Measurements from ENCODE around the gene TLCD3B. TPM values are rescaled to one million over a fixed set of nuclear protein-coding genes. Genes with fewer than 3 reads are reported as not detected.

TLCD3B gene
- total and polyA plus RNA-seq, 4 donors, result 0.03 to 0.43 TPM; not detected in 2

DNA sequence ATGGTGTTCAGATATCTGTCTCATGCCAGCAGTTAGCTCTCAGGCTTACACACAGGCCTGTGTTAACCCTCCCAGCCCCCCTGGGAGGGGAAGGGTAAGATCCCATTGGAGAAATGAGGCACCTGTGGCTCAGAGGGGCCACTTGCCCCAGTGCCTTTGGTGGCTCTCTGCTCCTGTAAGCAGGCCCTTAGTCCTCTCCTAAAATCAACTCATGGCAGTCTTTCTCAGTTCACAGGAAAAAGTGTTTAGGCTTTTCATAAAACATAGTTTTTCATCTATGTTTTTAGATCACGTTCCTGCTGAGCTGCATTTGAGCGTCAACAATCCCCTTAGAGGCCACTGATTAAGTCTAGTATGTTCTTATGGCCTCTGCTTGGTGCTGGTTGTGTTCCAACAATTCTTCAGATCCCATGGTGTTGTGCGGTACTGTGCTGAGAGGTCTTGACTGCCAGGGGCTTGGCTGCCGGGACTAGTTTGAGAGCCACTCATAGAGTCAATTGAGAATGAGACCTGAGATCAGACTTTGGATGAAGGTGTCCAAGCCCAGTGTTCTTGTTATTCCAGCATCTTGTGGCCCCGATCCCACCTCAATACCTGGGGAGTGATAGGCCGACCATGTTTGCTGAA lies 46.8 kb downstream of the TLCD3B start:
- WGBS, 2 donors, result 71 to 91% methylated on average over 6 of the region's 6 CpGs
- Histone ChIP-seq H3K27me3 (ENCODE audit: control insufficient read depth in 3 of 3, insufficient read depth in 3 of 3, low read length in 2 of 3) (no peaks in the 10 kb centered on the region), H3K4me3 (no peak overlapping the region), H3K9me3 (ENCODE audit: control insufficient read depth in 4 of 4, insufficient read depth in 3 of 4, low read length in 3 of 4) (no peaks in the 10 kb centered on the region), H3K27ac (ENCODE audit: low read depth in 1 of 2, low read length in 1 of 2) (peak overlapping the region in 1 of 2 donors; percentile 57), H3K9ac (ENCODE audit: insufficient read depth in 1 of 2, low read length in 2 of 2) (no peak overlapping the region), H3K36me3 (ENCODE audit: control insufficient read depth in 4 of 4, insufficient read depth in 4 of 4, low read length in 4 of 4) (peaks cover 39 to 85% (median 77%) of the 10 kb centered on the region in 4 donors), H3K4me1 (ENCODE audit: control insufficient read depth in 5 of 5, insufficient read depth in 5 of 5, low read length in 5 of 5) (peaks cover 0 to 6% (median 0%) of the 10 kb centered on the region in 5 donors)
- TF ChIP-seq, protein P1, sequence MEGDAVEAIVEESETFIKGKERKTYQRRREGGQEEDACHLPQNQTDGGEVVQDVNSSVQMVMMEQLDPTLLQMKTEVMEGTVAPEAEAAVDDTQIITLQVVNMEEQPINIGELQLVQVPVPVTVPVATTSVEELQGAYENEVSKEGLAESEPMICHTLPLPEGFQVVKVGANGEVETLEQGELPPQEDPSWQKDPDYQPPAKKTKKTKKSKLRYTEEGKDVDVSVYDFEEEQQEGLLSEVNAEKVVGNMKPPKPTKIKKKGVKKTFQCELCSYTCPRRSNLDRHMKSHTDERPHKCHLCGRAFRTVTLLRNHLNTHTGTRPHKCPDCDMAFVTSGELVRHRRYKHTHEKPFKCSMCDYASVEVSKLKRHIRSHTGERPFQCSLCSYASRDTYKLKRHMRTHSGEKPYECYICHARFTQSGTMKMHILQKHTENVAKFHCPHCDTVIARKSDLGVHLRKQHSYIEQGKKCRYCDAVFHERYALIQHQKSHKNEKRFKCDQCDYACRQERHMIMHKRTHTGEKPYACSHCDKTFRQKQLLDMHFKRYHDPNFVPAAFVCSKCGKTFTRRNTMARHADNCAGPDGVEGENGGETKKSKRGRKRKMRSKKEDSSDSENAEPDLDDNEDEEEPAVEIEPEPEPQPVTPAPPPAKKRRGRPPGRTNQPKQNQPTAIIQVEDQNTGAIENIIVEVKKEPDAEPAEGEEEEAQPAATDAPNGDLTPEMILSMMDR (IDR thresholded peaks at IDR 0.05; ENCODE audit: control extremely low read depth, extremely low read depth), result no peak
- DNase-seq, result no peak
- ATAC-seq (ENCODE audit: insufficient read depth, low FRiP score), result no peak

DNA sequence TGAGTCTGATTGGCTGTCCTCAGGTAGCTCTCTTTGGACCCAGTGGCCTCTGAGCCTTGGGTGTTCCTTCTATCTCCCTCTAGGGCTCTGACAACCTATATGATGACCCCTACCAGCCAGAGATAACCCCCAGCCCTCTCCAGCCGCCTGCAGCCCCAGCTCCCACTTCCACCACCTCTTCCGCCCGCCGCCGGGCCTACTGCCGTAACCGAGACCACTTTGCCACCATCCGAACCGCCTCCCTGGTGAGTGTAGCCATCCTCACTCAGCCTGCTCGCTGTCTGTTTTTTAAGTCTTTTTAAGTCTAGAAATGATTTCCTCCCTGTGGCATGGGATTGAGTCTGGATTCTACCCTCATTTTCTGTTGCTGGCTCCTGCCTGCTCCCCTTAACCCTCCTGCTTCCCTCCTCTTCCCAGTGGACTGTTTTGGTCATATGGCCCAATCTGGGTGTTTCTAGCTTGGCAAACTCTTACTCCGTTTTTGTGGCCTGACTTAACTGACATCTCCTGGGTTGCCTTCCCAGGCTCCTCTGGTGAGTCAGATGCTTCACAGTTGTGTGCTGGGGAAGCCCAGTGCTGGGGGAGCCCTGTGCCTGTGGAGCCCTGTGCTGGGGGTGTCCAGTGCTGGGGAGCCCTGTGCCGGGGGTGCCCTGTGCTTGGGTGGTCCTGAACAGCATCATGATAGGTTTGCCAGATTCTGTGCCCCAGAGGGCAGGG lies 47.5 kb downstream of the TLCD3B start:
- peaks cover 0 to 10% (median 0%) of the 10 kb centered on the region in 5 donors for H3K4me1 ChIP-seq (ENCODE audit: control insufficient read depth in 5 of 5, insufficient read depth in 5 of 5, low read length in 5 of 5)
- no peaks in the 10 kb centered on the region for H3K9me3 ChIP-seq (ENCODE audit: control insufficient read depth in 4 of 4, insufficient read depth in 3 of 4, low read length in 3 of 4)
- H3K9ac ChIP-seq (ENCODE audit: insufficient read depth in 1 of 2, low read length in 2 of 2), result no peak overlapping the region
- TF ChIP-seq, protein P1 (IDR thresholded peaks at IDR 0.05; ENCODE audit: control extremely low read depth, extremely low read depth), result no peak
- H3K27me3 ChIP-seq (ENCODE audit: control insufficient read depth in 3 of 3, insufficient read depth in 3 of 3, low read length in 2 of 3), result no peaks in the 10 kb centered on the region
- no peak for DNase-seq
- H3K27ac ChIP-seq (ENCODE audit: low read depth in 1 of 2, low read length in 1 of 2), result peak overlapping the region in 1 of 2 donors; percentile 57
- WGBS, 2 donors, result 87 to 96% methylated on average over 12 of the region's 12 CpGs
- ATAC-seq (ENCODE audit: insufficient read depth, low FRiP score), result no peak
- H3K4me3 ChIP-seq, result no peak overlapping the region
- H3K36me3 ChIP-seq (ENCODE audit: control insufficient read depth in 4 of 4, insufficient read depth in 4 of 4, low read length in 4 of 4), result peaks cover 39 to 85% (median 78%) of the 10 kb centered on the region in 4 donors

DNA sequence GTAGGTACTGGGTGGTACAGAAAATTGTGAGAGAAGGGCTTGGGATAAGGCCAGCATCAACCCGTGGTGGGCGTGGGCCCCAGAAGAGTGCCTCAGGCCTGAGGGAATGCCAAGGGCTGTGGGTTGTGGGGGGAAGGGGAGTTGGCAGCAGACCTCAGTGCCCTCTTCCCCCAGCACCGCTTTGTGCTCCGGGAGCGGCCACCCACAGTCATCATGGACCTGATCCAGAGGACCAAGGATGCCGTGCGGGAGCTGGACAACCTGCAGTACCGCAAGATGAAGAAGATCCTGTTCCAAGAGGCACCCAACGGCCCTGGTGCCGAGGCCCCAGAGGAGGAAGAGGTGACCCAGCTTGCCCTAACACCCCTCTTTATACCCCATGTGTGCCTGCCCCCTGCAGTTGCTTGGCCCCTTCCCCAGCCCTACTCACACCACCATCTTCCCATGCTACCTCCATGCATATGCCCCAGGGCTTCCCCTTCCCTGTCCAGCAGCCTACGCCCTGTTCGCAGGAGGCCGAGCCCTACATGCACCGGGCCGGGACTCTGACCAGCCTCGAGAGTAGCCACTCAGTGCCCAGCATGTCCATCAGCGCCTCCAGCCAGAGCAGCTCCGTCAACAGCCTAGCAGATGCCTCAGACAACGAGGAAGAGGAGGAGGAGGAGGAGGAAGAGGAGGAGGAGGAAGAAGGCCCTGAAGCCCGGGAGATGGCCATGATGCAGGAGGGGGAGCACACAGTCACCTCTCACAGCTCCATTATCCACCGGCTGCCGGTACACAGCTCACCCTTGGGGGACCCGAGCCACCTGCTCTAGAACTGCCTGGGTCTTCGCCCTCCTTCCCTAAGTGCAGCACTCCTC lies 48.3 kb downstream of the TLCD3B start:
- Histone ChIP-seq H3K9me3 (ENCODE audit: control insufficient read depth in 4 of 4, insufficient read depth in 3 of 4, low read length in 3 of 4) (no peaks in the 10 kb centered on the region), H3K27ac (ENCODE audit: low read depth in 1 of 2, low read length in 1 of 2) (no peak overlapping the region), H3K9ac (ENCODE audit: insufficient read depth in 1 of 2, low read length in 2 of 2) (no peak overlapping the region), H3K36me3 (ENCODE audit: control insufficient read depth in 4 of 4, insufficient read depth in 4 of 4, low read length in 4 of 4) (peaks cover 39 to 86% (median 80%) of the 10 kb centered on the region in 4 donors), H3K27me3 (ENCODE audit: control insufficient read depth in 3 of 3, insufficient read depth in 3 of 3, low read length in 2 of 3) (no peaks in the 10 kb centered on the region), H3K4me1 (ENCODE audit: control insufficient read depth in 5 of 5, insufficient read depth in 5 of 5, low read length in 5 of 5) (peaks cover 0 to 15% (median 0%) of the 10 kb centered on the region in 5 donors), H3K4me3 (no peak overlapping the region)
- ATAC-seq (ENCODE audit: insufficient read depth, low FRiP score), result no peak
- DNase-seq, result no peak
- TF ChIP-seq, protein P1 (IDR thresholded peaks at IDR 0.05; ENCODE audit: control extremely low read depth, extremely low read depth), result no peak
- WGBS, 2 donors, result 85 to 86% methylated on average over 23 to 24 of the region's 24 CpGs

All from lung (tissue), 12 donors.